GM12873 (cell line): ENCODE results near the gene ALK.

ENCODE experiments used
- CTCF ChIP-seq: IDR thresholded peaks from 2 replicates; pipeline ENCODE4 v1.5.1; 2012; ENCODE audit warnings: low read depth, mild to moderate bottlenecking, moderate library complexity, low read length, control low read depth; ENCODE audit not compliant: insufficient read depth; ENCODE audit errors: missing control alignments

Gene ALK

GRCh38 chr2:29245742-29246382, 675.5 kb downstream of the ALK start:
- no peak for TF ChIP-seq CTCF

GRCh38 chr2:29242621-29243375, 678.6 kb downstream of the ALK start:
- TF ChIP-seq CTCF: no peak

GRCh38 chr2:29241955-29242565, 679.3 kb downstream of the ALK start:
- no peak for TF ChIP-seq CTCF

GRCh38 chr2:29241341-29241740, 680.0 kb downstream of the ALK start:
- TF ChIP-seq CTCF: no peak

GRCh38 chr2:29240601-29241000, 680.8 kb downstream of the ALK start:
- TF ChIP-seq CTCF: no peak

GRCh38 chr2:29239209-29239960, 682.0 kb downstream of the ALK start:
- TF ChIP-seq CTCF: no peak

GRCh38 chr2:29238497-29238896, 682.9 kb downstream of the ALK start:
- TF ChIP-seq CTCF: peak; percentile 87
